NCI-H128 (cell line): Measurements from ENCODE around the gene SPDEF.

Experiments used
- DNase-seq: peaks from one replicate; lab custom pipeline; 2025; ENCODE audit not compliant: unreplicated experiment; lab: John Stamatoyannopoulos, UW

Gene SPDEF

DNA sequence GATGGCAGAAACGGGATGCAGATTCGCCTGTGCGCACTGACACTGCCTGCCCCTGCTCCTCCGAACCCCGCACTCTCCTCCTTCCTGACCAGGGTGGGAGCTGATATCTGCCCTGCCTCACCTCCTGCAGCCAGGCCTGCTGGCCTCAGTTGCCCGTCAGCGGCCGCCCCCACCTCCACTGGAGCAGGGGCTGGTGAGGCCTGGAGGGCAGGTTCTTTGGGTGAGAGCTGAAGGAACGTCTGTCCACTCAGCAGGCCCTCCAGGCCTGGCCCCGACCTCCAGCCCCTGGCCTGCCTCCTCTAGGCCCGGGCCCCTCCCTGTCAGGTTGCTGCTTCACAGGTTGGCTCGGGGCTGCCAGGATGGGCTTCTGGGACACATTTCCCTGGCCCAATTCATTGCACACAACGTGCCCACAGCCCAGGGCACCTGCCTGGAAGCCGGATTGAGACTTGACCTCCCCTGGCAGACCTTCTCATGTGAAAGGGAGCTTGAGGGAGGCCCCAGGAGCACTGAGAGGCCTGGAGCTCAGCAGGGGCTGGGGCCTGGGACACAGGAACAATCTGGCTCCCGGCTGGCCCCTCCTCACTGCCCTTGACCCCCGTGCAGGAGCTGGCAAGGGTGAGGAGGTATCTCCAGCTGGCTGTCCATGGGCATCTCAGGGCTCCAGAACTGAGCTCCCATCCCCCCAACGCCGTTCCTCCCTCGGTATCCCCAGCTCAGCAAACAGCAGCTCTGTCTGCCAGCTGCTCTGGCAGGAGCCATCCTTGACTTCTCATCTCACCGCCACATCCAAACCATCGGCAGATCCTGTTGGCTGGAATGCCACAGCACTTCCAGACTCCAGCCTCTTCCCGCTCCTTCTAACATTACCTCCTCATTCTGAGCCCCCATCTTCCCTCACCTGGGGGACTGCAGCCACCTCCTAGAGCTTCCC, 39.5 kb downstream of the SPDEF start:
- DNase-seq = no peak

DNA sequence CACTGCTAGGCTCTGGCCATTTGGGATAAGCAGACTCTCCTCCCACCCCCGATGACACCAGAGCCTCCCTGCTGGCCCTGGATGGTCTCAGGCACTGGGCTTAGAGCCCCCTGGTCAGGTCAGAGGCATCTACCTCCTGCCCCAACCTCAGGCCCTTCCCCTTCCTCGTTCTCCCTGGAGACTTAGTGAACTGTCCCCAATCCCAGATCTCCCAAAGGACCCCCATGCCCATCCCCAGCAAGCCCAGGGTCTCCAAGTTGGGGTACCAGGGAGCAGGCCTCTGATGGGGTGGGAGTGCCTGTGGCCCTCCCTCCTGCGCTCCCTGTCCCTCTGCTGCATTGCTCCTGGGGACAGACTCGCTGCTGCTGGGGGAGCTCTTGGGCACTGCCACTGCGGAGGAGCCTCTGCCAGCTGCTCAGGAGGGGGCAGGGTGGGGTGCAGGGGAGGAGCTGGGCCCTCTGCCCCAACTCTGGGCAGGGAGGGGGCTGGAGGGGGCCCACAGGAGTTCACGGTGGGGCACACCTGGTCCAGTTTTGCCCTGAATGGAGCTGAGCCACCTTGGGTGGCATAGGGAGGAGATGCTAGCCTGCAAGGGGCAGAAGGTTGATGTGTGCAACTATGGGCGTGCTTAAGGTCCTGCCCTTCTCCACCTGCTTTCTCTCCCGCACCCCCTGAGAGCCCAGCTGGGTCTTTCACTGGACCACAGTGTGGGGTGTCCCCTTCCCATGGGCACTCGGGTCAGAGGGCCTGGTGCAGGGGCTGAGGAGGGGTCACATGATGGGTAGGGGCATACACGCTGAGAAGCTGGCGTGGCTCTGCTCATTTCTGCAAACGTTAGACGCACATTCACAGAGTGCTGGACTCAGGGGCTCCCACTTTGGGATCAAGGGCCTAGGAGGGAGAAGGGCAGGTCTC, 40.4 kb downstream of the SPDEF start:
- DNase-seq = no peak

DNA sequence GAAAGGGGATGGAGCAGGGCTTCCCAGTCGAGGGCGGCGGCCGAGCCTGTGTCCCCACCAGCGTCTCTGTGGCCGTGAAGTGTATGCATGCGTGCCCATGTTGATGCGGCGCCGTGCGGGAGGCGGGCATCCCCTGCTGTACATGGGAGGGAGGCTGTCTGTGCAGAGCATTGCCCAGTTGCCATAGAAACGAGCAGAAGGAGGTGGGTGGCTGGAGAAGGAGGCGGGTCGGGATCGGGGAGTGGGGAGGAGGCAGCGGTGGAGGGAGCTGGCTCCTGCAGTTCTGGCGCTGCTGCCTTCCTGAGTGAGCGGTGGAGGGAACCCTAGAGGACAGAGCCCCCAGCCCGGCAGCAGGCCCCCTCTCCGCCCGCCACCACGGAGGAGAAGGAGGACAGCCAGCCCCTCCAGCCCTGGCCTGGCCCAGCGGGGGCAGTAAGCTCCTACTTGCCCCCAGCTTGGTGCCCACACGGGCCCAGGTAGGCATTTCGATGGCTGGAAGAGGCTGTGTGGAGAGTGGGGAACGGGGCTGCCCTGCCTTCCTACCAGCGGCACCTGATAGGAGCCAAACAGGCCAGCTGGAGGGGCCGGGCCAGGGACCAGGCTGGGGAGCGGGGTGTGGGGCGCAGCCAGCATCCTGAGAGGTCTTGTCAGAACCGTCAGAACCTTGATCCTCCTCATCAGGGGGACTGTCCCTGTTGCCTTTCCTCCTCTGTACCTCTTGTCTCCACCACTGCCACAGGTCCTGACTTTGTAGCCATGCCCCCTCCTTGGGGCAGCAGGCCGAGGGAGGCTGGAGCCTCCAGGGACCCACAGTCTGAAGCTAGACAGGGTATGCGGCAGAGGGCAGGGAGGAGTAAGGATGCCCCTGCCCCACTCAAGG, 41.3 kb downstream of the SPDEF start:
- no peak for DNase-seq

DNA sequence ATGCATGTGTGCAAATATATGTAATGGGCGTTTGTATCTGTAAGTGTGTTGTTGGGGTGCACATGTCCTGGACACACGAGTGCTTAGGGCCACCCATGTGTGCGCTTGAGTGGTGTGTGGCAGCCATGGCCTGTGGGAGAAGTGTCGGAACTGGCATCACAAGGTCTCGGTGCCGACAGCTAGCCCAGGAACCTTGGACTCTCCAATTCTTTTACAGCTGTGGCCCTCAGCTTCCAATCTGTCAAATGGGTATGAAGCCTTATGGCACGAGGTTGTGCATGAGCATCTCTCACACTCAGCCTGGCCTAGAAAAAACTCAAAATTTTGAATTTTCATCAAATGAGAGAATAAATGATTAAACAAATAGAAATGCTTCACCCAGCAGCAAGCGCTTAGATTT, 42.0 kb downstream of the SPDEF start:
- no peak for DNase-seq

DNA sequence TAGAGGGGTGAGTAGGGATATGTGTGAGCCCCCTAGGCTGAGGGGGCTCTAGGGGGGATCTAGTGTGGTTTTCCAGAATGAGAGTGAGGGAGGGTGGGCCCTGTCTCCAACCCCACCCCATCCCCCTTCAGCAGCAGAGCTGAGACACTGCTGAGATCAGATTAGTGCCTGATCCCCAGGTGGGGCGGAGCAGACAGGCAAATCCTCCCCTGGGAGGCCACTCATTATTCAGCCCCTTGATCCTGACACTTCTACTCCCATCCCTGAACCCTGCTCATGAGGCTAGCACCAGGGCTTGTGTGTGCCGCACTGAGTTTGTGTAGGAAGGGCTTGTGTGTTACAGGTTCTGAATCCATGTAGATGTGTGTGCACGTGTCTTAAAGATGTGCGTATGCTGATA, 42.5 kb downstream of the SPDEF start:
- no peak for DNase-seq

DNA sequence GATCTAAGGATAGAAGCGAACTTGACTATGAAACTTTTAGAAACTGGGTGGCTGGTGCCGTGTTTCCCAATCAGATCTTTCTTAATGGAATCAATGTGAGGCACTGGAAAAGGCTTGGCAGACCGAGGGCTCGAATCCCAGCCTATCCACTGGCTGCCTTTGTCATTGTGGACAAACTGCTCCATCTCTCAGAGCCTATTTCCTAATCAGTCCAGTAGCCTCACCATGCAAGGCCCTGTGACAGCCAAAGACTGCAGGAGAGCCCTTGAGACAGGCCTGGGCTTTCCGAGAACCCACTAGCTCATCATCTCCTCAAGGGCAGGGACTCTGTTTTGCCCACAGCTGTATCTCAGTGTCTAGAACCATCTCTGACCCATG, 43.4 kb downstream of the SPDEF start:
- DNase-seq = no peak

DNA sequence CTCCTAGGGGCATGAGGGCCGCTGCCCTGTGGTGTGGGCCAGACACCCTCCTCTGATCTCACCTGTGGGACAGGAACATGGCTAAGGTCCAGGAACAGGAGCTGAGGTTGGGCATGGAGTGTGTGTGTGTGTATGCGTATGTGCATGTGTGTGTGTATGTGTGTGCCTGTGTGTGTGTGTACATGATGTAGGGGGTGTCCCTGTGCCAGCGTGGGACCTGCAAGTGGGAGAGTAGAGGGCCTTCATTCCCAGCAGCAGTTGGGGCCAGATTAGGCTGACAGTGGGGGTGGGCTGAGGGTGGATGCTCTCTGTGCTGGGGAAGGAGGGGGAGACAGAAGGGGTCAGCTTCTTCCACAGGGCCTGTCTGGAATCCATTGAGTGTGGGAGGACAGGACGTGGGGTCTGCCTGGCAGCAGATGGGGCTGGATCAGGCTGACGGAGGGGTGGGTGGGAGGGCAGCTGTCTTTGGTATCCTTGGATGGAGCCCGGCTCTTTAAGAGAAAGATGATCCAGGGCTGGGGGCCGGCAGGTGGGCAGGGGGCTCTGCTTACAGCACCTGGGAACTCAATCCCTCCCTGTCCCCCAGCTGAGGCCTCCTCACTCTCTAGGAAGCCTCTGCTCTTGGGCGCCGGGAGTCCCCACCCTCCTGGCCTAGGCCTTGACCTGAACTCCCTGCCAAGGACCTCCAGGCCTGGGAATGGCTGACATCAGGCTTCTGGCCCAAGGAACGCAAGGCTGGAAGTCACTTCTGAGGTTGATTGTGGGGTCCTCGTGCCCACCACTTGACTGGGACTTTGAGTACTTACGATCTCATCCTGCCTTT, 44.0 kb downstream of the SPDEF start:
- no peak for DNase-seq

DNA sequence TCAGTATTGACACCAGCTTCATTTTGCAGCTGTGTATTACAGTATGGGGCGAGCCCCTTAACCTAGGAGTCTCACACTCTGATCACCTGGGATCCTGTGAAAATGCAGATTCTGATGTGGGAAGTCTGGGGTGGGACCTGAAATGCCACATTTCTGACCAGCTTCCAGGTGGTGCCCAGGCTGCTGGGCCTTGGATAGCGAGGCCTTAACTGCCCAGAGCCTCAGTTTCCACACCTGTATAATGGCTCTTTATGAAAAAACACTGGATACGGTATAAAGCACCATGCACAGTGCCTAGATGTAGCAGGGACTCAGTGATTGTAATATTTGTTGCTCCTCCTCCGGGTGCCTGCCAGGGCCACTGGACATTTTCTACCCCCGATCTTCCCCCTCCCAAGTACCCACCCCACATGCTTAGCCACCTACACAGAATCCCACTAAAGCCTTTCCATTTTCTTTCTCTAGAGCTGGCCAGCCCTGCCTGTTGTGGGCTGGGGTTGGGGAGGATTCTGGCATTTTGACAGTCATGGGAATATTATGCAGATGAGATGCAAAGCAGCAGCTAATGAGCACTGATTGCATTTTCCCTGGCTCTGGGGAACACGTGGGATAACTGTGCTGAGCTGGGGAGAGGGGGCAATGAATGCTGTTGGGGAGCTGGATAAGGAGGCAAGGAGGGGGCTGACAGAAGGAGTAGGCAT, 44.8 kb downstream of the SPDEF start:
- no peak for DNase-seq

DNA sequence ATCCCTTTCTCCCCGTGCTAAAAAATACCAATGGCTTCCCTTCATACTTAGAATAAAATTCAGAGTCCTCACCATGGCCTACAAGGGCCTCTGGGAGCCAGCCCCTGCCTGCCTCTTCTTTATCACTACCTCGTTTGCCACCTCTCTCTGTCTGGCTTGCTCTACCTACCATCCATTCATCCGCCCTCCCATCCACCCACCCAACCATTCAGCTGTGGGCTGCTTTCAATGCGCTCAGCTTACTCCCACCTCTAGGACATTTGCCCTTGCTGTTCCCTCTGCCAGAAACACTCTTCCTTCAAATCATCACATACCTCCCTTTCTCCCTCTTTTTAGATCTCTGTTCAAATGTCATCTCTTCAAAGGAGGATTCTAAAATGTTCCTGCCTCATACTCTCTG, 45.8 kb downstream of the SPDEF start:
- DNase-seq = no peak

DNA sequence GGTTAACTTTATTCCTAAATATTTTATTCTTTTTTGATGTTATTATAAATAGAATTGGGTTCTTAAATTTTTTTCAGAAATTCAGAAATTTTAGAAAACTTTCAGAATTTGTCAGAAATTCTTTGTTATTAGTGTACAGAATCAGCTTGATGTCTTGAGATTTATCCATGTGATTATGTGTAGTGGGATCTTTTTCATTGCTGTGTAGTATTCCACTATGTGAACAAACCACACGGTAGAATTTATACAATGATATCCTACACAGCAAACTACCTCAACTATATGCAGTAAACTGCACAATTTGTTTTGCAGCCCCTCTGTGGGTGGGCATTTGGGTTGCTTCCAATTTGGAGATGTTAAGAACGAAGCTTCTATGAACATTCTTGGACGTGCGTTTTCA, 46.3 kb downstream of the SPDEF start:
- no peak for DNase-seq

DNA sequence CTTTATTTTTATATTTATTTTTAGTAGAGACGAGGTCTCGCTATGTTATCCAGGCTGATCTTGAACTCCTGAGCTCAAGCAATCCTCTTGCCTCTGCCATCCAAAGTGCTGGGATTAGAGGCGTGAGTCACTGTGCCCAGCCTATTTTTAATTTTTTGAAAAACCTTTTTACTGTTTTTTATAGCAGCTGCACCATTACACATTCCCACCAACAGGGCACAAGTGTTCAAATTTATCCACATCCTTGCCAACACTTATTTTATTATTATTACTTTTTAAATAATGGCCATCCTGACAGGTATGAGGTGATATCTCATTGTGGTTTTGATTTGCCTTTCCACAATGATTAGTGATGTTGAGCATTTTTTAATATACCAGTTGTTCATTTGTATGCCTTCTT, 47.7 kb downstream of the SPDEF start:
- no peak for DNase-seq

DNA sequence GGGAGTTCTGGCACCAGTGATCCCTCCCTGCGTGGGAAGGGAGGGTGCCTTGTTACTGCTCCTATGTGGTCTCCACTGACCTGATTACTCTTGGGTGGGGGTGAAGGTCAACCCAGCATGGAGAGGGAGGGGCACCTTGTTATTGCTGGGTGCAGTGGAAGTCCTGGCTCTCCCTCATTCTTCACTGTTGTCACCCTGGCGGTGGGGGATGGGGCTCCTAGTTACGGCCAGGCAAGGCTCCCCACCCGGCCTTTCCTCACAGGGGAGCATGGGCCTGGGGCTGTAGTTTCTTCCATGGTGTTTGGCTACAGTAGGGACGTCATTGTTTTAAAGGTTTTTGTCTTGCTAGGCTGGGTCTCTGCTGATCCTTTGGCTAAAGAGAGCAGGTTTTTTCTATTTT, 49.4 kb downstream of the SPDEF start:
- no peak for DNase-seq

DNA sequence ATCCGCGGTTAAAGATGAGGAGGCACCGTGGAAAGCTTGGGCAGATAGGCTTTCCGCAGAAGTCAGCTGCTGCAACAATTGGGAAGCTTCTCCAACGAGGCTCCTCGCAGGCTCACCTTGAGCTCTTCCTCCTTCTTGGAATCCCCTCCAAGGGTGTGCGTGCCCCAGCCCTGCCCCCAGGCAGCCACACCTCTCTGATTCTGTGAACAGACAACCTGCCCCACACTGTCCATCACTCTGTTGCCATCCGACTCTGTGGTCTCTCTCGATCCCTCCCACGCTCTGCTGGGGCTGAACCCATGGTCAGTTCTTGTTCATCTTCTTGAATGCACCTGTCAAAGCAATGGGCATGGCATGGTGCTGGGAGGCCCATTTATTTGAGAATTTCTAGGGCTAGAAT, 58.7 kb downstream of the SPDEF start:
- no peak for DNase-seq

DNA sequence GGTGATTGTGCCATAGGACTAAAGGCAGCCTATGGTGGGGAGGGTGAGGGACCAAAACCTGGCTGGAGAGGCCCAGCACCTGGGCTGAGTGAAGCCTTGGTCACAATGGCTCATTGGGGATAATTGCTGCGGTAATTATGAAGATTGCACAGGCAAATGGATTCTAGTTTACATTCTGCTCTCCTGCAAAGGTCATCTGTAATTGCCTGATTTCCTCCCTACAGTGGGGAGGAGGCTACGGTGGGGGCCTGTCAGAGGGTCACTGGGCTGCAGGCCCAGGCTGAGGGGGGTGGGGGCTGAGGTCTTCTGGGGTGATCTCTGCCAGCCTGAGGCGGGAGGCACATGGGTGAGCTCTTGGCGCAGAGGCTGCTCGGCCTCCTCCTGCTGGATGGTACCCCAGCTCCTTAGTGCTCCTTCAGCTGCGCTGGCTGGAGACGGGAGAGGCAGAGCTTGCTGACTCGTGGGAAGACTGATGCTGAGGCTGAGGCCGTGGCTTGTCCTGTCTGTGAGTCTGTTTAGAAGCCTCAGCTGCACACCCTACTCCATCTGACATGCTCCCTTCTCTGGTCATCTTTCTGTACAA, 59.9 kb downstream of the SPDEF start:
- DNase-seq = no peak

DNA sequence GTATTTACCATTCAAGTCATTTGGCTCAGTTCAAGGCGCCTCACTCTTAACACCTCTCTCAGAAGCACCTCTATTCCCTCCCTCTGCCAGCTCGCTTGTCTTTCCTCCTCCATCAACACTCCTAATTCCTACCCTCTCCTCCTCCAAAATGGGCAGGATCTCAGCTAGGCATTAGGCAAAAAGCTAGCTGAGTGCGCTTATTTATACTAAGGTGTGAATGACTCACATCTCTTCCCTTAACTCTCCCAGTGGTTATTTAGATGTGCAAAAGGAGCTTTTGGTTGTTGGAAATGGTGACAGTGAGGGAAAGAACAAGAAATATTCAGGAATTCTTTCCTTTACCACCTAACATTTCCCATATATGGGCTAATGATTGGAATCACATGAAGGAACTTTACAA, 61.2 kb downstream of the SPDEF start:
- no peak for DNase-seq

DNA sequence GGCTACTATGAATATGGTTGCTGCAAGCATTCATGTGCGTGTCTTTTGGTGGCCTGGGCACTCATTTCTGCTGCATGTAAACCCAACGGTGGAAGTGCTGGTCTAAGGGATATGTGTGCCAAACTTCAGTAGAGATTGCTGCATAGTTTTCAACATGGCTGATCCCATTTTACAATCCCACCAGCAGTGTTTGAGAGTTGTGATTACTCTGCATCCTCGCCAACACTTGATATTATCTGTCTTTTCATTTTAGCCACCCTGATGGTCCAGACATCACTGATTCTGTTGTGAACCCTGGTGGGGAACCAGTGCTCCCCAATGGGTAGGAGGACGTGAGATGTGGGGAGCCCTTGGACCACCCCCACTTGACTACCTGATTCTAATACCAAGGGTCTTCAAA, 62.8 kb downstream of the SPDEF start:
- DNase-seq = no peak

DNA sequence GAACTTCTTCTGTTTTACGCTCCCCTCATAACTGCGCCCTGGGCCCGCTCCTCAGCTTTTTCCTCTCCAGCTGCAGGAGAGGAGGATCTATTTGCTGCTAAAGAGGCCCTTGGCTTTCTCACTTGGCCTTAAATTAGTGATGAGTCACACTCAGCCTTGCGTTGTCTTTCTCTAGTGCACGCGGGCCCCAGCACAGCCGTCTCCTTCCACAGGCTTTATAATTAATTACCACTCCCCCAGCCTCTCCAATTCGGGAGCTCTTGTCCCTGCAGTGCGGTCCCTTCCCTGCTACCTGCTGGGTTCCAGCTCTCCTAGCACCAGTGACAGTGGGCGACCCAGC, 65.1 kb downstream of the SPDEF start:
- DNase-seq = no peak

DNA sequence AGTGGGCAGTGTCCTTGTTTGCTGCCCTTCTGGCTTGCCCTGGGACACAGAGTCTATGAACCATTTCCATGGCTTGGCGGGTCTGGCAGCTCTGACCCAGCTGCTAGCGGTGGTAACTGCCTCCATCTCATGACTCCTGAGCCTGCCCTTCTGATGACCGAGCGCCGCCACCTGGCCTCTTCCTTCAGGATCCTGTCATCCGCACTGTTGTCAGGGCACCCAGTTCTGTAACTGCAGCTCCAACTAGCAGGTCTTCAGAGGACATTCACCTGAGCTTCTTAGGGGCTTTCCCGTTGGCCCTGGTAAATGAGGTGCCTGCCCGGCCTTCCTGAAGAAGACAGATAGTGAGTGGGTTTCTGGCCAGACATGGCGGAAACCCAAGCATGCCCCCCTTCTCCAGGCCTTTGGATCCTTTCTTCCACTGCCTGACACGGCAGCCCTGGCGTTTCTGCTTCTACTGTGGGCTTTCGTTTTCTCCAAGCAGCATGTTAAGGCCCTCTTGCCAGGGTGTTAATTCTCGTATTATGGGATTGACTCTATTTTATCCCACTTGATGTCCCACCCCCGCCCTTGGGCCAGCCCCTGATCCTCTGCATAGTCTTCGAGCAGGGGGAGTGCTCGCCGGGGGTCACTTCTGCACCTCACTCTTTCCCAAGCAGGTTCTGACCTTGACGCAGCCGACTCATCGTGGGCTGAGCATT, 65.6 kb downstream of the SPDEF start:
- DNase-seq = no peak
